OCI-LY7 (cell line): ENCODE data around the gene TMX3. TPM values are rescaled to one million over a fixed set of nuclear protein-coding genes. Genes with fewer than 3 reads are reported as not detected.

Experiments
- BruUV-seq: library from RNA; stranded (reverse); fragments of 400-500 nt; replicated peaks from 2 replicates; lab custom pipeline; 2021; lab: Mats Ljungman, UMichigan
- CTCF ChIA-PET: fragments of 300-600 bp; sonication (Branson Sonifier 250); formaldehyde crosslinking; loops from one replicate; lab custom pipeline; 2022; ENCODE audit warnings: antibody characterized with exemption; ENCODE audit not compliant: unreplicated experiment; lab: Charles Lee
- POLR2A ChIA-PET: fragments of 300-600 bp; sonication (Branson Sonifier 250); formaldehyde crosslinking; loops from one replicate; lab custom pipeline; 2022; ENCODE audit warnings: antibody characterized with exemption; lab: Charles Lee
- DNase-seq: peaks from one replicate; pipeline ENCODE4 v3.0.0-alpha.2; 2015; ENCODE audit warnings: low spot score
- H2AFZ ChIP-seq: fragments of 200-600 bp; sonication (generic), shearing (Covaris generic); 2 replicates; pipeline ENCODE4 v1.6.1; 2014; ENCODE audit warnings: mild to moderate bottlenecking, antibody characterized with exemption, low read length, moderate library complexity
- H3K27ac ChIP-seq: fragments of 200-600 bp; sonication (generic); 2 replicates; pipeline ENCODE4 v1.5.1; 2014; ENCODE audit warnings: mixed run types, low read depth, mild to moderate bottlenecking, moderate library complexity, low read length, inconsistent platforms; ENCODE audit not compliant: poor library complexity, severe bottlenecking
- H3K36me3 ChIP-seq: fragments of 200-600 bp; sonication (generic); 2 replicates; pipeline ENCODE4 v1.6.1; 2014; ENCODE audit warnings: mild to moderate bottlenecking, antibody characterized with exemption, low read length, moderate library complexity, mixed read lengths; ENCODE audit not compliant: insufficient read depth
- H3K4me1 ChIP-seq: fragments of 200-600 bp; sonication (generic); 2 replicates; pipeline ENCODE4 v1.5.1; 2014; ENCODE audit warnings: mild to moderate bottlenecking, low read length; ENCODE audit not compliant: insufficient read depth, poor library complexity, severe bottlenecking
- H3K4me2 ChIP-seq: fragments of 200-600 bp; sonication (generic); 2 replicates; pipeline ENCODE4 v1.6.1; 2014; ENCODE audit warnings: mild to moderate bottlenecking, low read length
- H3K4me3 ChIP-seq: fragments of 200-600 bp; sonication (generic); 2 replicates; pipeline ENCODE4 v1.5.1; 2014; ENCODE audit warnings: mild to moderate bottlenecking, low read depth, low read length; ENCODE audit not compliant: poor library complexity, severe bottlenecking
- H3K79me2 ChIP-seq: fragments of 200-600 bp; sonication (generic); 2 replicates; pipeline ENCODE4 v1.6.1; 2016; ENCODE audit warnings: low read depth, mild to moderate bottlenecking, low read length, moderate library complexity, mixed read lengths; ENCODE audit not compliant: insufficient read depth
- H3K9me2 ChIP-seq: fragments of 200-600 bp; sonication (generic); 2 replicates; pipeline ENCODE4 v1.6.1; 2016; ENCODE audit warnings: mild to moderate bottlenecking, low read length, mixed read lengths; ENCODE audit not compliant: insufficient read depth
- H3K9me3 ChIP-seq: fragments of 200-600 bp; sonication (generic); 2 replicates; pipeline ENCODE4 v1.6.1; 2014; ENCODE audit warnings: mild to moderate bottlenecking, mixed run types, low read length, mixed read lengths
- H4K20me1 ChIP-seq: fragments of 200-600 bp; sonication (generic); 2 replicates; pipeline ENCODE4 v1.6.1; 2014; ENCODE audit warnings: mild to moderate bottlenecking, antibody characterized with exemption, low read length, moderate library complexity, mixed read lengths; ENCODE audit not compliant: insufficient read depth
- EZH2phosphoT487 ChIP-seq: fragments of 200-600 bp; sonication (generic); IDR thresholded peaks from 2 replicates; pipeline ENCODE4 v1.6.1; 2018; ENCODE audit warnings: low read depth, borderline replicate concordance, mild to moderate bottlenecking, mixed run types, antibody characterized with exemption, low read length, moderate library complexity, mixed read lengths
- intact Hi-C: fragments of 100-400 bp; cut with micrococcal nuclease; formaldehyde crosslinking; loops from one replicate; pipeline ENCODE4 v1.10.0; 2022; ENCODE audit not compliant: unreplicated experiment
- total RNA-seq, 2 experiments: library from RNA; depleted of rRNA in 1 of 2; stranded (reverse); fragments of >200 nt in 1 of 2; shearing (Covaris generic) in 1 of 2; gene quantifications; 2 replicates each; pipeline ENCODE4 v1.2.3, GENCODE V29; 2014 to 2022
- TF ChIP-seq, protein P1 (sequence below): fragments of 200-600 bp; sonication (generic); conservative IDR thresholded peaks from 2 replicates; pipeline ENCODE4 v1.5.1; 2014; ENCODE audit warnings: mild to moderate bottlenecking, antibody characterized with exemption, low read length, moderate library complexity, mixed read lengths

Gene TMX3
- total RNA-seq, 2 experiments from 2014 or later = 14.8 to 25.9 TPM

DNA sequence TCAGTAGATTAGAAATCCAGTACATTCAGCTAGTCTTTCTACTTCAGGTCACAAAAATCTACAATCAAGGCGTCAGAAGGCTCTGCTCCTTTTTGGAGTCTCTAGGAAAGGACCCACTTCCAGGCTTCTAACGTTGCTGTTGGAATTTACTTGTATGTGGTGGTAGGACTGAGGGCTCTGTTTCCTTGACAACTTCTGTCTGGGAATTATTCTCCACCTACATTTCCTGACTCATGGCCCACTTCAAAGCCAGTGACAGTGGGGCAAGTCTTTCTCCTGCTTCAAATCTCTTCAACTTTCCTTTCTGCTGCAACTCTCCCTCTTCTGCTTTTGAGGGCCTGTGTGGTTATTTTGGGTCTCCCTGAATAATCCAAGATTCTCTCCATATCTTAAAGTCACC, 10.4 kb upstream of the TMX3 start:
- BruUV-seq = no TSS peak
- no peaks in the 10 kb centered on the region for H3K79me2 ChIP-seq
- intact Hi-C loops = no loop called here

DNA sequence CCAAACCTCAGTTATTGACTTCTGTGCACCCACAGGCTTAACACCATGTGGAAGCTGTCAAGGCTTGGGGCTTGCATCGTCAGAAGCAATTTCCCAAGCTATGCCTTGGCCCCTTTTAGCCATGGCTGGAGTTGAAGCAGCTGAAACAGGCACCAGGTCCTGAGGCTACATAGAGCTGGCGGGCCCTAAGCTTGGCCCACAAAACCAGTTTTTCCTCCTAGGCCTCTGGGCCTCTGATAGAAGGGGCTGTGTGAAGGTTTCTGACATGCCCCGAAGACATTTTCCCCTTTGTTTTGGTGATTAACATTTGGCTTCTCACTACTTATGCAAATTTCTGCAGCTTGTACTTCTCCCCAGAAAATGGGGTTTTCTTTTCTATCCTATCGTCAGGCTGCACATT, 9.1 kb upstream of the TMX3 start:
- no peak overlapping the region for H3K4me3 ChIP-seq
- no peaks in the 10 kb centered on the region for H3K36me3 ChIP-seq
- no peak overlapping the region for H2AFZ ChIP-seq
- ChIA-PET CTCF (no interaction called here), POLR2A (no interaction called here)
- no peaks in the 10 kb centered on the region for H3K79me2 ChIP-seq
- no peak for TF ChIP-seq EZH2phosphoT487
- TF ChIP-seq, protein P1, sequence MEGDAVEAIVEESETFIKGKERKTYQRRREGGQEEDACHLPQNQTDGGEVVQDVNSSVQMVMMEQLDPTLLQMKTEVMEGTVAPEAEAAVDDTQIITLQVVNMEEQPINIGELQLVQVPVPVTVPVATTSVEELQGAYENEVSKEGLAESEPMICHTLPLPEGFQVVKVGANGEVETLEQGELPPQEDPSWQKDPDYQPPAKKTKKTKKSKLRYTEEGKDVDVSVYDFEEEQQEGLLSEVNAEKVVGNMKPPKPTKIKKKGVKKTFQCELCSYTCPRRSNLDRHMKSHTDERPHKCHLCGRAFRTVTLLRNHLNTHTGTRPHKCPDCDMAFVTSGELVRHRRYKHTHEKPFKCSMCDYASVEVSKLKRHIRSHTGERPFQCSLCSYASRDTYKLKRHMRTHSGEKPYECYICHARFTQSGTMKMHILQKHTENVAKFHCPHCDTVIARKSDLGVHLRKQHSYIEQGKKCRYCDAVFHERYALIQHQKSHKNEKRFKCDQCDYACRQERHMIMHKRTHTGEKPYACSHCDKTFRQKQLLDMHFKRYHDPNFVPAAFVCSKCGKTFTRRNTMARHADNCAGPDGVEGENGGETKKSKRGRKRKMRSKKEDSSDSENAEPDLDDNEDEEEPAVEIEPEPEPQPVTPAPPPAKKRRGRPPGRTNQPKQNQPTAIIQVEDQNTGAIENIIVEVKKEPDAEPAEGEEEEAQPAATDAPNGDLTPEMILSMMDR = no peak
- H3K9me2 ChIP-seq = no peaks in the 10 kb centered on the region
- no TSS peak for BruUV-seq
- H3K27ac ChIP-seq = no peak overlapping the region
- no peaks in the 10 kb centered on the region for H4K20me1 ChIP-seq
- DNase-seq = no peak
- H3K4me2 ChIP-seq = no peak overlapping the region
- intact Hi-C loops = no loop called here
- no peaks in the 10 kb centered on the region for H3K9me3 ChIP-seq
- peaks cover 4% of the 10 kb centered on the region for H3K4me1 ChIP-seq

More for the DNA sequence above, 10.4 kb upstream of the TMX3 start:
- no peak overlapping the region for H3K4me3 ChIP-seq
- peaks cover 4% of the 10 kb centered on the region for H3K4me1 ChIP-seq
- H4K20me1 ChIP-seq = no peaks in the 10 kb centered on the region
- POLR2A ChIA-PET = no interaction called here
- TF ChIP-seq, protein P1 = no peak
- no peak for TF ChIP-seq EZH2phosphoT487
- no peak for DNase-seq
- H3K27ac ChIP-seq = no peak overlapping the region
- no peaks in the 10 kb centered on the region for H3K9me3 ChIP-seq
- H3K4me2 ChIP-seq = no peak overlapping the region
- H3K36me3 ChIP-seq = no peaks in the 10 kb centered on the region
- no peak overlapping the region for H2AFZ ChIP-seq
- CTCF ChIA-PET = no interaction called here
- no peaks in the 10 kb centered on the region for H3K9me2 ChIP-seq

DNA sequence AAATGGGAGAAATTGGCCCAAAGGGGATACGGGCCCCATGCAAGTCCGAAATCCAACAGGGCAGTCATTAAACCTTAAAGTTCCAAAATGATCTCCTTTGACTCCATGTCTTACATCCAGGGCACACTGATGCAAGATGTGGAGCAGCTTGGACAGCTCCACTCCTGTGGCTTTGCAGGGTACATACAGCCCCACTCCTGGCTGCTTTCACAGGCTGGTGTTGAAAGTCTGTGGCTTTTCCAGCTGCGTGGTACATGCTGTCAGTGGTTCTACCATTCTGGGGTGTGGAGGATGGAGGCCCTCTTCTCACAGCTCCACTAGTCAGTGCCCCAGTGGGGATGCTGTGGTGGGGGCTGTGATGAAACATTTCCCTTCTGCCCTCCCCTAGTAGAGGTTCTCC, 8.6 kb upstream of the TMX3 start:
- H2AFZ ChIP-seq = no peak overlapping the region
- ChIA-PET CTCF (no interaction called here), POLR2A (no interaction called here)
- TF ChIP-seq, protein P1 = no peak
- no peak for TF ChIP-seq EZH2phosphoT487
- H3K9me2 ChIP-seq = no peaks in the 10 kb centered on the region
- H3K4me3 ChIP-seq = no peak overlapping the region
- BruUV-seq = no TSS peak
- no peaks in the 10 kb centered on the region for H4K20me1 ChIP-seq
- no peak overlapping the region for H3K27ac ChIP-seq
- no peak for DNase-seq
- intact Hi-C loops = no loop called here
- H3K79me2 ChIP-seq = no peaks in the 10 kb centered on the region
- peaks cover 4% of the 10 kb centered on the region for H3K4me1 ChIP-seq
- no peak overlapping the region for H3K4me2 ChIP-seq
- no peaks in the 10 kb centered on the region for H3K9me3 ChIP-seq
- no peaks in the 10 kb centered on the region for H3K36me3 ChIP-seq
